GM19023 (cell line): ENCODE data around the gene MYO9B.
A peak's percentile ranks its signal among the peaks of the same experiment; 100 is the strongest.

ENCODE experiments used
- ATAC-seq: cut with Tn5 transposase; IDR thresholded peaks from one replicate; pipeline ENCODE4 v1.9.1; 2021; ENCODE audit warnings: mild to moderate bottlenecking, moderate library complexity; ENCODE audit not compliant: unreplicated experiment

Gene MYO9B

DNA sequence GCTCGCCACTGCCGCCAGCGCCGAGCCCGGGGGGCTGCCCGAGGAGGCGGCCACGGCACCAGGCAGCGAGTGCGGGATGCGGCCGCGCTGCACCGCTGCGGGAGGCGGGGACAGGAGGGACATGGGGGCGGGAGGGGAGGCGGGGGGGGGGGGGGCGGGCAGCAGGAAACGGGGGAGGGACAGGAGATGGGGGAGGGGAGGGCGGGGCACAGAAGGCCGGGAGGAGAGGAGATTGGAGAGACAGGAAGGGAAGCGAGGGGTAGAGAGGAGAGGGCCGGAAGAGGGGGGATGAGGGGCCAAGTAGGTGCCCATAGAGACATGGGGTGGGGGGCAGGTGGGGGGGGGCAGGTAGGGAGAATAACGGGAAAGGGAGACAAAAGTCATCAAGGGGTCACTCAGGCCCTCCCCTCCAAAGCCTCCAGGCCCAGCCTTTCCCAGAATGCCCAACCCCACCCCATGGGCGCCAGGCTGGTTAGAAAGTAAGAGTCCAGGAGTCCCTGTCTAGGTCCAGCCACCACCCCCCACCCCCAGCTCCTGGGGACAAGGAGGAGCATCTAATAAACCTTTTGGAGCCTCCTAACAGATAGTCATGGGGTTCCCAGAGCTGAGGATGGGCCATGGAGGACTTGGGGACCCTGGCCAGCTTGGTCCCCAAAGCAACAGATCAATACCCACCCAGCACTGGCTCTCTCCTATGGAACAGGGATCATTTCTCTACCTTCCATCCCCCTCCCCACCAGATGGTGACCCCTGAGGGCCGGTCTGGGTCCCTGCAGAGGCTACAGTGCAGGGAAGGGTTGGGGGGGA is 160.6 kb downstream of the MYO9B start:
- no peak for ATAC-seq

DNA sequence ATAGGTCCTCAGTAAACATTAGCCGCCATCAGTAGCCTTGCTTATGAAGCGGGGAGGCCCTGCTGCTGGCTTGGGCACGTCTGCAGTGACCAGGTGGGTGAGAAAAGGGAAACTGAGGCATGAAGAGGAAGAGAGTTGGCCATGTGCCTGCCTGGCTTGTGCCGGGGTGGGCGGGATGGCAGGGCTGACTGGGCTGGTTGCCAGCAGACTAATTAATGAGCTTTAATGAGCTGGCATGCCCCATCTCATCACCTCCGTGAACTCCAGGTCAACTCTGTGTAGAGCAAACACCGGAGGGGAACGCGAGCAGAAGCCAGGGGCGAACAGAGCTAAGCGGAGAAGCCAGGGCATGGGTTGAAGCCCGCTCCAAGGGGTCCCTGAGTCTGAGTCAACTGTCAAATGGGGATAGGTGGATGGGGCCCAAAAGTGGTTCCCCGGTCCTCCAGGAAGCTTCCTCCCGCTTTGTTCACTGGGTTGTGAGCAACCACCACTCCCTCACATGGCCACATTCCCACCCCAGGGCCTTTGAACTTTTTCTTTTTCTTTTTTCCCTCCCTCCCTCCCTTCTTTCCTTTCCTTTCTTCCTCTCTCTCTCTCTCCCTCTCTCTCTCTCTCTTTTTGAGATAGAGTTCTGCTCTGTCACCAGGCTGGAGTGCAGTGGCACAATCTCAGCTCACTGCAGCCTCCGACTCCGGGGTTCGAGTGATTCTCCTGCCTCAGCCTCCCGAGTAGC is 161.4 kb downstream of the MYO9B start:
- ATAC-seq = no peak

DNA sequence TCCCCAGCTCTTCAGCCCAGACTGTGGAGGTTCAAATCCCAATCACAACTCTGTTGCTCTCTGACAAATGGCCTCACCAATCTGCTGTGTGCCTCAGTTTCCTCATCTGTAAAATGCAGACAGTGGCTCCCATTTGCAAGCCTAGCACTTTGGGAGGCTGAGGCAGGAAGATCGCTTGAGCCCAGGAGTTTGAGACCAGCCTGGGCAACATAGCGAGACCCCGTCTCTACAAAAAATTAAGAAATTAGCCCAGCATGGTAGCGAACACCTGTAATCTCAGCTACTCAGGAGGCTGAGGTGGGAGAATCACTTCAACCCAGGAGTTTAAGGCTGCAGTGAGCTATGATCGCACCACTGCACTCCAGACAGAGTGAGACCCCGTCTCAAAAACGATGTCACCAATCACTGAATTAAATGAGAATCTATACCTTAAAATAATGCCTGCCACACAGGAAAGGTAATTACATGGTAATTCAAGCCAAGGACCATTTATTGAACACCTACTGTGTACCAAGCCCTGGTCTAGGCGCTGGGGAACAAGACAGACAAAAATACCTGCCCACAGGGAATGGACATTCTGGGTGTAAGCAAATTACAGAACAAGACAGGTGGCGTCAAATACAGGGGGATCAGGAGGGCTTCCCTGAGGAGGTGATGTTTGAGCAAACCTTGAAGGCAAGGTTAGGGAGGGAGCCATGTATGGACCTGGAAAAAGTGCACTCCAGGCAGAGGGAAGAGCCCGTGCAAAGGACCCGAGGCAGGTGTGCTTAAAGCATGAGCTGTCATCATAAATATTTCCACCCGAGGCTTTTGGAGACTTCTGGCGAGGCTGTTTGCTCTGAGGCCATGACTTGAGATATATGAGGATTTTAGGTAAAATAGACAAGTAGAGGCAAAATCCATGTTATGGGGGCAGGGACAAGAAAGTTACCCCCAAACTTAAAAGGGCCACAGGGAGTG is 162.4 kb downstream of the MYO9B start:
- ATAC-seq = no peak

DNA sequence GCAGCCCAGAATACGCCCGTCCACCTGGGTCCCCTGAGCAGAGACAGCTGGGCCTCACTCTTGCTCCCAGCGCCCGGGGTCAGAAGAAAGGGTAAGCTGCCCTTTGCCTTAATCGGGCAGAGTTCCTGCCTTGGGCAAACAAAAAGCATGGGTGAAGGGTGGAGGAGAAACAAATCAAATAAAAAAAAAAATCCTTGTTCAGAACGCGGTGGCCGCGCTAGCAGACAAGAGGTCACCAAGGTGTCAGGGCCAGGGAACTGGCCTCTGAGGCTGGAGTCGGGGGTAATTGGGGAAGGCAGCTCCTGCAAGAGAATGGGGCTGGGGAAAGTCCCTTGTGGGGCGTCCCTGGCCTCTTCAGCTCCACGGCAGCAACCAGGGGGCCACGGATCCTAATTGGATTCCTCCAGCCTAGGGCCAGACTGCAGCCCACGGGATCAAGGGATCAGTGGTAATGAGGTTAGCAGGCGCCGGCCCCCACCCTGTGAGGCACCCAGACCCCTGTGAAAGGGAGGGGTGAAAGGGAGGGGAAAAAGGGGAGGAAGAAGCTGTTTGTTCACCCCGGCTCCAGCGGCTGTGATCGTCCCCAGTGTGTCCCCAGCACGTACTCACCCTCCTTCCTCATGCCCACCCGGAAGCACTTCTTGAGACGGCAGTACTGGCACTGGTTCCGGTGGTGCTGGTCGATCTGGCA is 164.6 kb downstream of the MYO9B start:
- ATAC-seq = no peak

DNA sequence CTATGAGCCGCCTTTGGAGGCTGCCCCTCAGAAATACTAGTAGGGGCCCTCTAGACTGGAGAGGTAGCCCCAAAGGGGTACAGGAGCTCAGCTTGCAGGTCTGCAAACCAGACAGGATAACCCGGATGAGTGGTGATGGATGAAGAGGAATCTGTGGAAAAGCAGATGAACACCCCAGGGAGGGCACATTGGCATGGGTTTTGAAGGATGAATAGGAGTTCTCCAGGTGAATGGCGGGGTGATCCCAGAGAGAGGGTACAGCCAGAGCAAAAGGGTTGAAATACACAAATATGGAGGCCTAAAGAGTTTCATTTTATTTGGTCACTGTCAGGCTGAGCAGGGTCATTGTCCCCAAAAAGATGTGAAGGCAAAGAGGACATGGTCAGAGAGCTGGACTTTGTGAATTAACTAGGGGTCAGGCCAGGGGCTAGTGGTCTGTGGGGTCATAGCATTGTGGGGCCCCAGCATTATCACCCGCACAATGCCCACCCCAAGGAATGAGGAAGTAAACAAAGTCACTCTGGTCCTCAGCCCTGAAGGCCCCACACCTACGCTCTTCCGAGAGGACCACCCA is 165.3 kb downstream of the MYO9B start:
- ATAC-seq = no peak

DNA sequence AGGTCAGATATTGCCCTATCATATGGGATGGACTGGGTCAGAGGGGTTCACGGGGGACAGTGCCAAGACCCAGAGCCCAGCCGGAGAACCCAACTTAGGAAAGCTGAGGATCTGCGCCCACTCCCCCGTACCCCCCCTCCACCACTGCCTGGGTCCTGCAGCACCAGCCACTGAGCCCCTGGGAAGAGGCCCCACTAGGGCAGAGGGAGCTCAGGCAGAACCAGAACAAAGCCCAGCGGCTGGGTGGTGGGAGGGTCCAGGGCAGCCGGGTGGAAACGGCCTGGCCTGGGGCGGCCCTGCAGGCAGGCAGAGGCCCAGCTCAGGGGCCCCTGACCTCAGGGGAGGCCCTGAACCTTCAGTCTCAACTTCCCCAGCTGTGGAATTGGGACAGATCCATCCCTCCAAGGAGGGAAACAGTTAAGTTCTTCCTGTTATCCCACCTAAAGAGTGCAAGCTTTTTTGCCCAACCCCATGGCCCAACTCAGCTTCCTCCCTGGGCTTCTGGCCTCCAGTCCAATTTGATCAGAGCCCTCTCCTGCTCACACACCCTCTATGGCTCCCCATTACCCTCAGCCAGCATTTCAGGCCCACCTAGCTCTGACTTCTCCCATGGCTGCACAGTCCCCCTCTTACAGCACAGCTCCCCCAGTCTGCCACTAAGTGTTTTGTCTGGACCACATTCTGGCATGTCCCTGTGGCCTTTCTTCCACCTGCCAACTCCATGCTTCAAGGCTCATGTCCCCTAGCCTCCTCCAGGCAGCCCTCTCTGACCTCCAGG is 167.0 kb downstream of the MYO9B start:
- ATAC-seq = no peak

DNA sequence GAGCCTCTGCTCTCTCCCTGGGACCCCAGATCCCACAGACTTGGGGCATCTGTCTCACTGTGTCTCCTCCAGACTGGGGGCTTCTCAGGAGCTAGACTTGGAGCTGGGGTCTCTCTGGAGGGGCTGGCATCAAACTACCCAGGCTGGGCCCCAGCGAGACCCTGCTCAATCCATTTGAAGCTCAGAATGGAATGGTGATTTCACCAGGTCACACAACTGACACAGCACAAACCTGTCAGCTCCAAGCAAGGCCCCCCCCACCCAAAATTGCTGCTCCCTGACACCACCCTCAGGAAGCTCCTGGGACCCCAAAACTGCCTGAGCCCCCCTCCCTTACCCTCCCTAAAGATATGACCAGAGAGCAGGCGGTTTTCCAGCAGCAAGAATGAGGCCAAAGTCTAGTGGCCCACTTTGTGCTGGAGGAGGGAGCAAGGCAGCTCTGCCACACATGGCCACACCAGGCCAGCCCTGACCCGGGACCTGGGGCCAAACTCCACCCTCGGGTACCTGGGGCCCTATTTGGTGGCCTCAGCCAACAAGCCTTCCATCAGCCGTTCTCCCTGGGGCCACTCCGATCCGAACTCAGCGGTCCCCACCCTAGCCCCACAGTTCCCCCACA is 167.7 kb downstream of the MYO9B start:
- ATAC-seq = no peak

DNA sequence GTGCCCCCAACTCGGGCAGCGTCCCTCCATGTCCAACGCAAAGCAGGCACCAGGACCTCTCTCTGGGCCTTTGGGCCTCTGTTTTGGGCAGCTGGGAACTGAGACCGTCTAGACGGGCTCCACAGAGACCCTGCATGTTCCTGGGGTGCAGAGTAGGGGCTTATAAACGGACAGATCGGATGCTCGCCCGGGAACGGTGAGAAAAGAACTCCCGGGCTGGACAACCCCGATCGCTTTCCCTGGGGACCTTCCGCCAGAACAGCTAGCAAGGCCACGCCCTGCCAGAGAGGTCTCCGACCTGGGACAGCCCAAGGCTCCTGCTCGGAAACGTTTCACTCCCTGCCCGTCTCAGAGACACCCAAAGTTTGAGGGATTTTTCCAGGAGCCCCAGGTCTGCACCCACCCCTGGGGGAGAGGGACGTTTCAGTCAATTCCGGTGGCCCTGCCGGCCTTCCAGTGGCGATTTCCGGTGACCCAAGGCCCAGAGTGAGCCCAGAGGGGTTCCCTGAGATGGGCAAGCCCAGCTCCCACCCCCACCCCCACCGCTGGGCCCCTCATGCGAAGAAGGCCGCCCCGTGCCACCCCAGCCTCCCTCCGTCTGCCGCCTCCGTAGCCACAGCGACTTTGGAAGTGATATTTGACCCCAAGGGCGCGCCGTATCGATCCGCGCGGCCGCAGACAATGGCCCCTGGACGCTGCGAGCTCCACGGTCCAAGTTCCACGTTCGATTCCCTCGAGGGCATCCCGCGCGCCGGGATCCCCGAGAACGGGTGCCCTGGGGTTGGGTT is 168.4 kb downstream of the MYO9B start:
- ATAC-seq = no peak

DNA sequence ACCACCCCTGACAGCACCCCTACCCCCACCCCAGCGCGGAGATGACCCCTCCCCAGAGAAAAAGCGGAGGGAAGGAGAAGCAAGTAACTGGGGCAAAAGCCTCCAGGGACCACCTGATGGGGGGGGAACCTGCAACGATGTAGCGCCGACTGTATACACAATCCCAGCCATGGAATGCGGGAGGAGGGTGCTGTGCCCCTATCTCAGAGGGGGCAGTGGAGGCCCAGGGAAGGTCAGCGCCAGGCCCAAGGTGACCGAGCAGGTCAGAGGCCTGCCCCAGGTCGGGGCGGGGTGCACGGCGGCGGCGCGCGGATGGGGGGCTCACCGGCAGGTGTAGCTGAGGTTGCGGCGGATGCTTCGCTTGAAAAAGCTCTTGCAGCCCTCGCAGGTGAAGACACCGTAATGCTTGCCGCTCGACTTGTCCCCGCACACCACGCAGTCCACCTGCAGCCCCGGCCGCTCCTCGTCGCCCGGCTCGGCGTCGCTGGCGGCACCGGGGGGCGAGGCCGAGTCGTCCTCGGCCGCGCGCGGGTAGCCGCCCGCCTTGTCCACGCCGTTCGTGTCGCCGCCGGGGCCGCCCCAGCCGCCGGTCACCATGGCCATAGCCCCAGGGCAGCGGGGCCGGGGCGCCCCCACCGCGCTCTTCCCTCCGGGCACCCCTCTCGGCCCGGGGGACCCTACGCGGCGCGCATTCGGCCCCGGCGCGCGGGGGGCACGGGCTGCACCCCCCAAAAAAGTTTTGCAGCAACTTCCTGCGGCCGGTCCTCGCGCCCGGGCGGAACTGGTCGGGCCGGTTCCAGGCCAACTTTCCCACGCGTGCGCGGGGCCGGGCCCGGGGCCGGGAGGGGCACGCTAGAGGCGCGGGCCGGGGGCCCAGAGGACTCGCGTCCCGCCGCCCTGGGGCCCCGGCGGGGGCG is 169.3 kb downstream of the MYO9B start:
- peak; percentile 11 for ATAC-seq

DNA sequence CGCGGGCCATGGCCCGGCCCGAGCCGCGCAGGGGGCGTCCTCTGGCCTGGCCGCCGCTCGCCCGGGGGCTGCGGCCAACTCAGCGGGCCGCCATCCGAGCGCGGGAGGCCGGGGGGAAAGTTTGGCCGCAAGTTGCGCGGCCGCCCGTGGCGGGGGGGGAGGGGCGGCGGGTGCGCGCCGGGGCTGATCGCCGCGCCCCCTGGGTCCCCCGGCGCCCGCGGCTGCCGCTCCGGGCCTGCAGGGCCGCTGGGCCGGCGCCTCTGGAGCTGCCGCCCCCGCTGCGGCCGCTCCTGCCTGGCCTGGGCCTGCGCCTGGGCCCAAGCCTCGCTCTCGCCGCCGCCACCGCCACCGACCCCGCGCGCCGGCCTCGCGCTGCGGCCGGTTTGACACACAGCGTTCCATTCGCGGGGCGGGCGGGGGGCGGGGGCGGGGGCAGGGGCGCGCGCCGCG is 170.0 kb downstream of the MYO9B start, which contains the start of gene NR2F6:
NR2F6 (minus strand) TSS at position 385 of the 450 bp plus-strand sequence. CDS start 699 bp downstream, outside the sequence.
- peak; percentile 12 for ATAC-seq

DNA sequence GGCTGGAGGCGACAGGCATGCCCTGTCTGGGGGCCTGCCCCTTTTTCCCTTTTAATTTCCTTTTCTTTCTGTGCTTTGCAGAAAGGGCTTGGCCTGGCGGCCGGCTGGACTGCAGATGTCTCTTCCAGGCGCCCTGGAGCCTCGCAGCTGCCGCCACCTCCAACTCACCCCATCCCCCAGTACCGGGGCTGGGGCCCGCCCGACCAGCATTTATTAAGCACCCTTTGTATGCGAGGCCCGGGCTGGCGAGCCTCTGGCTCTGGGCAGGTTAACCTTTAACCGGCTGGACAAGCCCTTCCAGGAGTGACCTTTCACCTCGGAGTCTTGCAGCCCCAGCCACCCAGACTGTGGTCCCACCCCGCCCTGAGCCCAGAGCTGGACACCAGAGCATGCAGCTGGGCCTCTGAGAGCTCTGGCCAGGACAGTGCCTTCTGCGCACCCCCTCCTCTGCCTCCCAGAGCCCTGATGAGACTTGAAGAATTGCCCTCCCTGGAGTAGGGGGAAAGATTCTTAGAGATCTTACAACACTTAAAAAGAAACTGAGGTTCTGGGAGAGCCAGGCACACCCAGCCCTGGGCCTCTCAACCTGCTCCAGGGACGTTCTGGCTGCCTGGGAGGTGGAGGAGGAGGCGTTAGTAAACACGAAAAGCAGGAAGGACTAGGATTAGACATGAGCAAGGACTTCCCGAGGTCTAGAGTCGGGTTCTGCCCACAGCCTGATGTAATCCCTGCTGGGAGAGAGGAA is 171.3 kb downstream of the MYO9B start:
- no peak for ATAC-seq

DNA sequence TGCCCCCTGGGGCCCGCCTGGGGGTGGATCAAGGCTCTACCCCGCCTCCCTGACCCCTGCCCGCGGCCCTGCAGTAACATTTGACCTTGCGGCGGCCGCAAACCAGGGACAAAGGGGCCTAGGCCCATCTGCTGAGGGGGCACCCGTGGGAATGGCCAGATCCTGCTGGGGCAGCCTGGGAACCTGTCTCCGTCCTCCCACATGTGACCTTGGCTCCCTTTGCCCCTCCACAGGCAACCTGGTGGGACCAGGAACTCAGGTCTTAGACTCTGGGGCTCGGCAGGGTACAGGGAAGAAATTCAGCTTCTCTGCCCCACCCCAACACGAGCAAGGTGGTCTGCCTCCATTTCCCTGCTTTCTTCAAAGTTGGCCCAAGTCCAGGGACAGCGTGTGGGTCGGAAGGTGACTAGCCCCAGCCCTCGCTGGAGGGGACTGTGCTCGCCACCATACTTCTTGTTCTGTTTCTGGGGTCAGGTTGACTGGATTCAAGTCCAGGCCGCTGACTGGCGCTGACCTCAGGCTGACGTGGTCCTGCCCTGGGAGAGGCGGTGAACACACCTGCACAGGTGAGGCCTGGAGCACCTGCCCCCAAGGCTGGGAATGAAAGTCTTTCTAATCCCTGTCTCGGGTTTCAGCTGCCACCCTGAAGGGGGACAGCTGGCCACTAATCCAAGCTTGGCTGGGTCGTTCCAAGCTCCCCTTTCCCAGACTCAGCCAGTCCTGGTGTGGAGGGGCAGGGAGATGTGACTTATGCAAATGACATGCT is 172.6 kb downstream of the MYO9B start:
- ATAC-seq = no peak

DNA sequence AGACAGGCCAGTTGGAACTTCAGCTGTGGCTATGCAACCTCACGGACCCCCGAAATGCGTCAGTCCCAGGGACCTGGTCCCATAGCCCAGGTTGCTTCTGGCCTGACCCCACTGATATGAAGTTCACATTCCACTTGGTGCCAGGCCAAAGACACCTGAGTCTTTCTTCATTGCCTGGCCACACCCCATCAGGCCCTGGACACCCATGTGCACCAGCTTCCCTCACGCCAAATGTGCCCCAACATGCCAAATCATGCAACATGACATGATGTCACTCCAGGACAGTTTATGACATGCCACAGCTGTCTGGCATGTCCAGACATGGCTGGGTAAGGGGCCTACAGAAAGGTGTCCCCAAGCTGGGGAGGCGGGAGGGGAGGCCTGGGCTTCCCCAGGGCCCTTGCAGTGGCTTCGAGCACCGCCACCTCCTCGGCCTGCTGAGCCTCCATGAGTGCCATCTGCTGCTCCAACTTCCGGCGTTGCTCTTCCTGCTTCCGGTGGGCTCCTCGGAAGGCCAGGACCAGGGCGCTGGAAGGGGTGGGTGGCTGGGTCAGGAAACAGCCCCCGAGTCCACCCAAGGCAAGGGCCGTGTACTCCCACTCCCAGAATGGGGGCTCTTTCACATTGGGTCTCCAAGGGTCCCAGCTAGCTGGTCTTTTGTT is 174.4 kb downstream of the MYO9B start:
- no peak for ATAC-seq

DNA sequence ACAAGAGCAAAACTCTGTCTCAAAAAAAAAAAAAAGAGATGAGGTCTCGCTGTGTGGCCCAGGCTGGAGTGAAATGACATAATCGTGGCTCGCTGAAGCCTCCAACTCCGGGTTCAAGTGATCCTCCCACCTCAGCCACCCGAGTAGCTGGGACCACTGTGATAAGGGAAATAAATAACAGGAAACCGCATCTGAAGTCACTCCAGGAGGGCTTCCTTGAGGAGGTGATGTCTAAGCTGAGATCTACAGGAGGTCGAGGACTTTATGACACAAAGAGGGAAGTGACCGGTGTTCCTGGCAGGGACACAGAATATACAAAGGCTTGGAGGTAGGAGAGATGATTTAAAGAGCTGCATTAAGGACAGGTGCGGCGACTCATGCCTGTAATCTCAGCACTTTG is 179.1 kb downstream of the MYO9B start:
- no peak for ATAC-seq

DNA sequence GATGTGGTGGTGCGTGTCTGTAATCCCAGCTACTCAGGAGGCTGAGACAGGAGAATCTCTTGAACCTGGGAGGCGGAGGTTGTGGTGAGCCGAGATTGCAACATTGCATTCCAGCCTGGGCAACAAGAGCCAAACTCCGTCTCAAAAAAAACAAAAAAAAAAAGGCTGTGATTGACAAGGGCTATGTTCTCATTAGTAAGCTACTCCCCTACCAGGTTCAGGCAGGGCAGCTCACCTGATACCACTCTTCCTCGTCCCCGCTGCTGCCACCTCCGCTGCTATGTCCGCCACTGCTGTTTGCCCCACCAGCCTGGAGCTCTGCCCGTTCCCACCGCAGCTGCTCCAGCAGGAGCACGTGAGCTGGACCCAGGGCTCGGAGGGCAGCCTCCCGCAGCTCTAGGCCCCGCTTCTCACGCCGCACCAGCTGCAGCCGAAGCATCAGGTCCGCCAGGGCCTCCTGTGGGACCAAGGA is 179.6 kb downstream of the MYO9B start:
- ATAC-seq = no peak
